Thyroid gland (tissue), 4 donors: ENCODE results near the gene PTCD1. TPM values are rescaled to one million over a fixed set of nuclear protein-coding genes. Genes with fewer than 3 reads are reported as not detected.

Source experiments
- DNase-seq, 2 donors: peaks; one replicate each; pipeline ENCODE4 v3.0.0-alpha.2; 2019
- H3K27ac ChIP-seq, 3 donors: fragments of 200-600 bp; sonication (generic); 1 replicate in 2 of 3; 2 replicates in 1 of 3; pipeline ENCODE4 v1.5.1; 2016 to 2019; ENCODE audit warnings: mild to moderate bottlenecking in 1 of 3, moderate library complexity in 1 of 3
- H3K27me3 ChIP-seq: fragments of 200-600 bp; sonication (generic); one replicate; pipeline ENCODE4 v1.5.1; 2019
- H3K36me3 ChIP-seq, 2 donors: fragments of 200-600 bp; sonication (generic); one replicate each; pipeline ENCODE4 v1.5.1; 2016 to 2019
- H3K4me1 ChIP-seq, 2 donors: fragments of 200-600 bp; sonication (generic); one replicate each; pipeline ENCODE4 v1.5.1; 2017 to 2019
- H3K4me3 ChIP-seq, 3 donors: fragments of 200-600 bp; sonication (generic); replicated peaks in 1 of 3; 1 replicate in 2 of 3; 2 replicates in 1 of 3; pipeline ENCODE4 v1.5.1; 2016; ENCODE audit warnings: mild to moderate bottlenecking in 1 of 3
- H3K9me3 ChIP-seq: fragments of 200-600 bp; sonication (generic); one replicate; pipeline ENCODE4 v1.5.1; 2017
- CTCF ChIP-seq, 6 experiments: fragments of 200-600 bp in 3 of 6; fragments of 450-650 bp in 3 of 6; sonication (generic) in 3 of 6; IDR thresholded peaks; one replicate each; pipeline ENCODE4 v1.5.1; 2016 to 2019; ENCODE audit warnings: antibody characterized with exemption in 6 of 6, mild to moderate bottlenecking in 2 of 6, inconsistent platforms in 1 of 6, moderate library complexity in 1 of 6
- POLR2A ChIP-seq, 2 donors: fragments of 450-650 bp; IDR thresholded peaks; one replicate each; pipeline ENCODE4 v1.6.1; 2017; ENCODE audit warnings: antibody characterized with exemption in 2 of 2, mild to moderate bottlenecking in 2 of 2, moderate library complexity in 1 of 2
- WGBS, 2 donors: methylation state at CpG; one replicate each; pipeline ENCODE4 v1.1.5; 2017; 5-methylcytosine and 5-hydroxymethylcytosine counted together
- intact Hi-C: fragments of 100-400 bp; cut with DNase I; formaldehyde crosslinking; loops from one replicate; pipeline ENCODE4 v1.15.1; 2023
- total RNA-seq, 4 donors: library from RNA; depleted of rRNA; stranded (reverse); fragments of >200 nt; gene quantifications; one replicate each; pipeline ENCODE4 v1.2.3, GENCODE V29; 2016

PTCD1 gene
- total RNA-seq, 4 donors from 2014 or later = 5.4 to 9.6 (median 8.2) TPM

GRCh38 chr7:99473315-99473596 lies 34.7 kb upstream of the PTCD1 start:
- H3K27me3 ChIP-seq = no peaks in the 10 kb centered on the region
- peak overlapping the region in 2 of 3 donors; percentile 61 to 85 for H3K27ac ChIP-seq
- peaks cover 3 to 8% of the 10 kb centered on the region in 2 donors for H3K4me1 ChIP-seq
- peak overlapping the region; percentile 69 to 78 (median 72) for H3K4me3 ChIP-seq
- no peaks in the 10 kb centered on the region for H3K9me3 ChIP-seq
- H3K36me3 ChIP-seq = no peaks in the 10 kb centered on the region
- DNase-seq = no peak
- intact Hi-C loops = no loop called here
- TF ChIP-seq POLR2A (IDR thresholded peaks at IDR 0.05) (no peak), CTCF (IDR thresholded peaks at IDR 0.05) (no peak)
- WGBS, 2 donors = 4% methylated on average over 7 of the region's 7 CpGs

- intact Hi-C loops = no loop called here
- Histone ChIP-seq H3K4me1 (peaks cover 3 to 8% of the 10 kb centered on the region in 2 donors), H3K36me3 (no peaks in the 10 kb centered on the region), H3K27ac (peak within 1 kb of the TSS; percentile 61 to 85 (median 75)), H3K4me3 (peak within 1 kb of the TSS; percentile 69 to 78 (median 72)), H3K27me3 (no peaks in the 10 kb centered on the region), H3K9me3 (no peaks in the 10 kb centered on the region)
- WGBS, 2 donors = 0 to 1% methylated on average over 37 to 43 of the region's 56 CpGs
- DNase-seq = peak; percentile 99
- peak in 1 of 2 donors; percentile 48 for TF ChIP-seq POLR2A (IDR thresholded peaks at IDR 0.05)
- TF ChIP-seq CTCF (IDR thresholded peaks at IDR 0.05) = no peak
Measured at GRCh38 chr7:99472561-99473314, 34.1 kb upstream of the PTCD1 start, which contains the start of gene ZNF789. Gene ZNF789, plus strand, starts transcription at chr7:99472890. Its CDS starts 3,567 bp downstream, at chr7:99476457.

DNA sequence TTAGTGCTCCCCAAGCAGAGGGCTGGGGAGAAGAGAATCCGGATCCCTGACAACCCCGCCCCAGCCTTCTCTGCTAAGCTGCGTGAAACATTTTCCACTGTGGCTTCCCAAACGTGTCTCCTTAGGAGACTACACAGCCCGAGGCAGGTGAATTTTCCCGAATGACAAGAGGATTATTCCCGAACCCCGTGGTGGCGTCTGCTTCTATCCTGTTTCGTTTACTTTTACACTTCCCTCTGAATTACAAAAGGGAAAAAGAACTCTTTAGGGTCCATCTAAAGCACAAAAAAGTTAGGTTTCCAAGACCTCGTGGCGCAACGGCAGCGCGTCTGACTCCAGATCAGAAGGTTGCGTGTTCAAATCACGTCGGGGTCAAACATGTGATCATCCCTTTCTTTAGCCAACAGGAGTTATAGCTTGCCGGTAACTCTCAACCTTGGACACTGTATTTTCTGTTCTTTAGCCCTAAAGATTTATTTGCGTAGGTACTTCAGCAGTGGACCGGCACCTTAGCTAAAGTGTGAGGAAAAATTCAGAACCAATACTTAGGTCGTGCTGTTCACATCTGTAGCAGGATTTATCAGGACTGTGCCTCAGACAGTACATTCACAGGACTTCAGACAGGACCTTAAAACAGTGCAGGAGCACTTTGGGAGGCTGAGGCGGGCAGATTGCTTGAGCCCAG lies 30.9 kb upstream of the PTCD1 start:
- TF ChIP-seq POLR2A (IDR thresholded peaks at IDR 0.05) = no peak
- TF ChIP-seq CTCF (IDR thresholded peaks at IDR 0.05) = no peak
- peaks cover 17 to 18% of the 10 kb centered on the region in 2 donors for H3K4me1 ChIP-seq
- DNase-seq = no peak
- H3K36me3 ChIP-seq = no peaks in the 10 kb centered on the region
- 35 to 45% methylated on average over 23 of the region's 23 CpGs for WGBS, 2 donors
- no peaks in the 10 kb centered on the region for H3K27me3 ChIP-seq
- peak overlapping the region in 1 of 3 donors; percentile 7 for H3K4me3 ChIP-seq
- intact Hi-C loops = no loop called here
- H3K27ac ChIP-seq = peak overlapping the region in 1 of 3 donors; percentile 28
- H3K9me3 ChIP-seq = no peaks in the 10 kb centered on the region

- Histone ChIP-seq H3K27me3 (no peaks in the 10 kb centered on the region), H3K27ac (no peak overlapping the region), H3K4me1 (peaks cover 15 to 18% of the 10 kb centered on the region in 2 donors), H3K4me3 (no peak overlapping the region), H3K9me3 (no peaks in the 10 kb centered on the region), H3K36me3 (peaks cover 0 to 5% of the 10 kb centered on the region in 2 donors)
- TF ChIP-seq CTCF (IDR thresholded peaks at IDR 0.05) = no peak
- no peak for TF ChIP-seq POLR2A (IDR thresholded peaks at IDR 0.05)
- DNase-seq = no peak
- intact Hi-C loops = no loop called here
- WGBS, 2 donors = 84 to 89% methylated on average over 16 to 21 of the region's 29 CpGs
Measured at GRCh38 chr7:99468336-99468918, 29.8 kb upstream of the PTCD1 start.

DNA sequence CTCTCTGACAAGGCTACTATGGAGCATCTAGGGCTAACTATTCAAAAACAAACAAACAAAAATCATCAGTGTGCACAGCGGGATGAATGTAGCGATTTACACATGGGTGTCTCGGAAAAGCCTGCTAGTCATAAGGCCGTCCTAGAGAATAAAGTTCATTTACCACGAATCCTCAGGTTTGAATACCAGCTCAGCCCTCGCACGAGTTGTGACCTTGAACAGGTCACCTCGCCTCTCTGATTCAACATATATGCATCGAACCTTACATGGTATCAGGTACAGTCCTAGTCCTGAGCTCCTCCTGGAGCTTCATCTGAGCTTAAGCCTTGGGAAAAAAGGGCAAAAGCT lies 26.8 kb upstream of the PTCD1 start:
- intact Hi-C loops = no loop called here
- DNase-seq = no peak
- TF ChIP-seq POLR2A (IDR thresholded peaks at IDR 0.05) = no peak
- TF ChIP-seq CTCF (IDR thresholded peaks at IDR 0.05) = no peak
- Histone ChIP-seq H3K36me3 (peaks cover 0 to 5% of the 10 kb centered on the region in 2 donors), H3K4me1 (peaks cover 13 to 16% of the 10 kb centered on the region in 2 donors), H3K9me3 (no peaks in the 10 kb centered on the region), H3K27ac (peak overlapping the region; percentile 20 to 81 (median 78)), H3K27me3 (no peaks in the 10 kb centered on the region), H3K4me3 (peak overlapping the region; percentile 62 to 71 (median 67))
- WGBS, 2 donors = 9 to 13% methylated on average over 6 to 9 of the region's 9 CpGs
